ENCODE results near the gene MTFR2. TPM values are rescaled to one million over a fixed set of nuclear protein-coding genes. Genes with fewer than 3 reads are reported as not detected.

The MTFR2 gene
- total and polyA plus RNA-seq, 2 of the 13 experiments (the other 11 are each of a cell fraction or from before 2014, with no cell fraction given): 6.7 to 10.7 TPM

DNA sequence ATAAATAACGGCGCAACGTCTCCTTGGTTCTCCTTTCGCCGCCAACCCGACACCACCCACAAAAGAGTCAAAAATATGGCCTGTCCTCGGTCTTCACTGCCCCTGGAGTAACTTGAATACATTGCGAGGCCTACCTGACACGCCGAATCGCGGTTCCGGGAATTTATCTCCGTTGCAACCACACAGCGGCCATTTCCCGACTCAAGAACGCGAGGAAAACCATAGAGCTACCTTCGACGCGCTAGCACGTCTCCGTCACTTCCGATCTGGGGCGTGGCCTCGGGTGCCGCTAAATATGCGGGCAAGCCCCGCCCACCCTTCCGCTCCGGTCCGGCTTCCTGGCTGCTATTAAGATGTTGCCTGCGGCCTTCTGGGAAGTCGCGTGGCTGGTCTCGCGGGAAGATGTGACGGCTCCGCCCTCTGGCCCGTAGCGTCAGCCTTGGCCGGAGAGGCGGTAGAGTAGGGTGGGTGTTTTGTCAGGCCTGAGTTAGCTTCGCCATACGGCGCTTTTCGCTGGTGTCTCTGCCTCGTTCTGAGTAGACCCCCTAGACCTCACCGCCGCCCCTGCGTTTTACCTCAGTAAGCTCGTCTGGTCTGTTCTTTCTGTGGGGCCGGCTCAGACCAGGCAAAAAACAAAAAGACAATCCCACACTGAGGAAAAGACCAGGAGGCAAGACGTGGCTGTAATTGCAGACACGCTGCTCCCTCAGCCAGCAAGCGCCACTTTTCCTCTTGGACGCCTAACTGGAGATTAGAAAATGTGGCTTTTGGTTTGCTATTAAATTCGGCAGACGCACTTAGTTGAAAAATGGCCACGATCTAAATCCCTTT is 39.7 kb upstream of the MTFR2 start, which contains the start of gene BCLAF1 (continued):
- TF ChIP-seq, protein P1, sequence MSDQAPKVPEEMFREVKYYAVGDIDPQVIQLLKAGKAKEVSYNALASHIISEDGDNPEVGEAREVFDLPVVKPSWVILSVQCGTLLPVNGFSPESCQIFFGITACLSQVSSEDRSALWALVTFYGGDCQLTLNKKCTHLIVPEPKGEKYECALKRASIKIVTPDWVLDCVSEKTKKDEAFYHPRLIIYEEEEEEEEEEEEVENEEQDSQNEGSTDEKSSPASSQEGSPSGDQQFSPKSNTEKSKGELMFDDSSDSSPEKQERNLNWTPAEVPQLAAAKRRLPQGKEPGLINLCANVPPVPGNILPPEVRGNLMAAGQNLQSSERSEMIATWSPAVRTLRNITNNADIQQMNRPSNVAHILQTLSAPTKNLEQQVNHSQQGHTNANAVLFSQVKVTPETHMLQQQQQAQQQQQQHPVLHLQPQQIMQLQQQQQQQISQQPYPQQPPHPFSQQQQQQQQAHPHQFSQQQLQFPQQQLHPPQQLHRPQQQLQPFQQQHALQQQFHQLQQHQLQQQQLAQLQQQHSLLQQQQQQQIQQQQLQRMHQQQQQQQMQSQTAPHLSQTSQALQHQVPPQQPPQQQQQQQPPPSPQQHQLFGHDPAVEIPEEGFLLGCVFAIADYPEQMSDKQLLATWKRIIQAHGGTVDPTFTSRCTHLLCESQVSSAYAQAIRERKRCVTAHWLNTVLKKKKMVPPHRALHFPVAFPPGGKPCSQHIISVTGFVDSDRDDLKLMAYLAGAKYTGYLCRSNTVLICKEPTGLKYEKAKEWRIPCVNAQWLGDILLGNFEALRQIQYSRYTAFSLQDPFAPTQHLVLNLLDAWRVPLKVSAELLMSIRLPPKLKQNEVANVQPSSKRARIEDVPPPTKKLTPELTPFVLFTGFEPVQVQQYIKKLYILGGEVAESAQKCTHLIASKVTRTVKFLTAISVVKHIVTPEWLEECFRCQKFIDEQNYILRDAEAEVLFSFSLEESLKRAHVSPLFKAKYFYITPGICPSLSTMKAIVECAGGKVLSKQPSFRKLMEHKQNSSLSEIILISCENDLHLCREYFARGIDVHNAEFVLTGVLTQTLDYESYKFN (CRISPR knock-in tag; conservative IDR thresholded peaks at IDR 0.05): peak; percentile 52
- TF ChIP-seq RXRB (CRISPR knock-in tag; IDR thresholded peaks at IDR 0.05; ENCODE audit: borderline replicate concordance) (peak; percentile 45; the same call in 1 of the 2 replicates), NFKB2 (CRISPR knock-in tag; IDR thresholded peaks at IDR 0.05; ENCODE audit: borderline replicate concordance) (peak; percentile 78; the same call in 1 of the 2 replicates), ZNF598 (CRISPR knock-in tag; IDR thresholded peaks at IDR 0.05; ENCODE audit: borderline replicate concordance) (peak; percentile 77; the same call in 1 of the 2 replicates), ZNF550 (CRISPR knock-in tag; IDR thresholded peaks at IDR 0.05; ENCODE audit: borderline replicate concordance) (0 out of 2 replicates have a peak, but pooled peaks have one; percentile 29), MEF2D (CRISPR knock-in tag; IDR thresholded peaks at IDR 0.05) (peak; percentile 28; the same call in 1 of the 2 replicates), SP5 (CRISPR knock-in tag; IDR thresholded peaks at IDR 0.05; ENCODE audit: borderline replicate concordance, low read depth) (peak; percentile 92), LCORL (IDR thresholded peaks at IDR 0.05) (no peak; the same call in 1 of the 2 replicates), LCORL (CRISPR knock-in tag; IDR thresholded peaks at IDR 0.05) (peak; percentile 70), ZNF331 (CRISPR knock-in tag; IDR thresholded peaks at IDR 0.05) (0 out of 2 replicates have a peak, but pooled peaks have one; percentile 52), HHEX (CRISPR knock-in tag; IDR thresholded peaks at IDR 0.05) (no peak), ZNF562 (CRISPR knock-in tag; IDR thresholded peaks at IDR 0.05; ENCODE audit: borderline replicate concordance) (no peak), ZNF7 (CRISPR knock-in tag; IDR thresholded peaks at IDR 0.05) (no peak), SIX4 (CRISPR knock-in tag; IDR thresholded peaks at IDR 0.05) (no peak; the same call in 1 of the 2 replicates), AGO2 (optimal IDR thresholded peaks at IDR 0.05; ENCODE audit: low read depth, low read length) (peak; percentile 78), ZNF749 (CRISPR knock-in tag; IDR thresholded peaks at IDR 0.05; ENCODE audit: borderline replicate concordance) (no peak), ZNF75D (CRISPR knock-in tag; IDR thresholded peaks at IDR 0.05; ENCODE audit: borderline replicate concordance) (0 out of 2 replicates have a peak, but pooled peaks have one; percentile 51)
- TF ChIP-seq, protein P2, sequence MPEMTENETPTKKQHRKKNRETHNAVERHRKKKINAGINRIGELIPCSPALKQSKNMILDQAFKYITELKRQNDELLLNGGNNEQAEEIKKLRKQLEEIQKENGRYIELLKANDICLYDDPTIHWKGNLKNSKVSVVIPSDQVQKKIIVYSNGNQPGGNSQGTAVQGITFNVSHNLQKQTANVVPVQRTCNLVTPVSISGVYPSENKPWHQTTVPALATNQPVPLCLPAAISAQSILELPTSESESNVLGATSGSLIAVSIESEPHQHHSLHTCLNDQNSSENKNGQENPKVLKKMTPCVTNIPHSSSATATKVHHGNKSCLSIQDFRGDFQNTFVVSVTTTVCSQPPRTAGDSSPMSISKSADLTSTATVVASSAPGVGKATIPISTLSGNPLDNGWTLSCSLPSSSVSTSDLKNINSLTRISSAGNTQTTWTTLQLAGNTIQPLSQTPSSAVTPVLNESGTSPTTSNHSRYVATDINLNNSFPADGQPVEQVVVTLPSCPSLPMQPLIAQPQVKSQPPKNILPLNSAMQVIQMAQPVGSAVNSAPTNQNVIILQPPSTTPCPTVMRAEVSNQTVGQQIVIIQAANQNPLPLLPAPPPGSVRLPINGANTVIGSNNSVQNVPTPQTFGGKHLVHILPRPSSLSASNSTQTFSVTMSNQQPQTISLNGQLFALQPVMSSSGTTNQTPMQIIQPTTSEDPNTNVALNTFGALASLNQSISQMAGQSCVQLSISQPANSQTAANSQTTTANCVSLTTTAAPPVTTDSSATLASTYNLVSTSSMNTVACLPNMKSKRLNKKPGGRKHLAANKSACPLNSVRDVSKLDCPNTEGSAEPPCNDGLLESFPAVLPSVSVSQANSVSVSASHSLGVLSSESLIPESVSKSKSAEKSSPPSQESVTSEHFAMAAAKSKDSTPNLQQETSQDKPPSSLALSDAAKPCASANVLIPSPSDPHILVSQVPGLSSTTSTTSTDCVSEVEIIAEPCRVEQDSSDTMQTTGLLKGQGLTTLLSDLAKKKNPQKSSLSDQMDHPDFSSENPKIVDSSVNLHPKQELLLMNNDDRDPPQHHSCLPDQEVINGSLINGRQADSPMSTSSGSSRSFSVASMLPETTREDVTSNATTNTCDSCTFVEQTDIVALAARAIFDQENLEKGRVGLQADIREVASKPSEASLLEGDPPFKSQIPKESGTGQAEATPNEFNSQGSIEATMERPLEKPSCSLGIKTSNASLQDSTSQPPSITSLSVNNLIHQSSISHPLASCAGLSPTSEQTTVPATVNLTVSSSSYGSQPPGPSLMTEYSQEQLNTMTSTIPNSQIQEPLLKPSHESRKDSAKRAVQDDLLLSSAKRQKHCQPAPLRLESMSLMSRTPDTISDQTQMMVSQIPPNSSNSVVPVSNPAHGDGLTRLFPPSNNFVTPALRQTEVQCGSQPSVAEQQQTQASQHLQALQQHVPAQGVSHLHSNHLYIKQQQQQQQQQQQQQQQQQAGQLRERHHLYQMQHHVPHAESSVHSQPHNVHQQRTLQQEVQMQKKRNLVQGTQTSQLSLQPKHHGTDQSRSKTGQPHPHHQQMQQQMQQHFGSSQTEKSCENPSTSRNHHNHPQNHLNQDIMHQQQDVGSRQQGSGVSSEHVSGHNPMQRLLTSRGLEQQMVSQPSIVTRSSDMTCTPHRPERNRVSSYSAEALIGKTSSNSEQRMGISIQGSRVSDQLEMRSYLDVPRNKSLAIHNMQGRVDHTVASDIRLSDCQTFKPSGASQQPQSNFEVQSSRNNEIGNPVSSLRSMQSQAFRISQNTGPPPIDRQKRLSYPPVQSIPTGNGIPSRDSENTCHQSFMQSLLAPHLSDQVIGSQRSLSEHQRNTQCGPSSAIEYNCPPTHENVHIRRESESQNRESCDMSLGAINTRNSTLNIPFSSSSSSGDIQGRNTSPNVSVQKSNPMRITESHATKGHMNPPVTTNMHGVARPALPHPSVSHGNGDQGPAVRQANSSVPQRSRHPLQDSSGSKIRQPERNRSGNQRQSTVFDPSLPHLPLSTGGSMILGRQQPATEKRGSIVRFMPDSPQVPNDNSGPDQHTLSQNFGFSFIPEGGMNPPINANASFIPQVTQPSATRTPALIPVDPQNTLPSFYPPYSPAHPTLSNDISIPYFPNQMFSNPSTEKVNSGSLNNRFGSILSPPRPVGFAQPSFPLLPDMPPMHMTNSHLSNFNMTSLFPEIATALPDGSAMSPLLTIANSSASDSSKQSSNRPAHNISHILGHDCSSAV (CRISPR knock-in tag; IDR thresholded peaks at IDR 0.05; ENCODE audit: borderline replicate concordance): no peak

All from HepG2 (cell line).